ENCODE measurements around the gene ATF6B. TPM values are rescaled to one million over a fixed set of nuclear protein-coding genes. Genes with fewer than 3 reads are reported as not detected.

The ATF6B gene
- total and polyA plus RNA-seq, 2 of the 13 experiments (the other 11 are each of a cell fraction or from before 2014, with no cell fraction given): 18.1 to 44.0 TPM

GRCh38 chr6:32116674-32117073, 11.4 kb downstream of the ATF6B start (continued):
- no peak for TF ChIP-seq PATZ1 (CRISPR knock-in tag; IDR thresholded peaks at IDR 0.05)
- TF ChIP-seq ZNF3 (CRISPR knock-in tag; IDR thresholded peaks at IDR 0.05): no peak
- 0 out of 2 replicates have a peak, but pooled peaks have one; percentile 32 for TF ChIP-seq ZNF501 (CRISPR knock-in tag; IDR thresholded peaks at IDR 0.05)
- no peak for TF ChIP-seq RFXAP (CRISPR knock-in tag; IDR thresholded peaks at IDR 0.05; ENCODE audit: borderline replicate concordance)
- no peak for TF ChIP-seq MAX (IDR thresholded peaks at IDR 0.05)
- no peak for TF ChIP-seq TAF15 (IDR thresholded peaks at IDR 0.05; ENCODE audit: low read depth, low read length, poor library complexity, severe bottlenecking)
- no peak for TF ChIP-seq ZNF34 (CRISPR knock-in tag; IDR thresholded peaks at IDR 0.05; ENCODE audit: borderline replicate concordance)
- TF ChIP-seq, protein P1, sequence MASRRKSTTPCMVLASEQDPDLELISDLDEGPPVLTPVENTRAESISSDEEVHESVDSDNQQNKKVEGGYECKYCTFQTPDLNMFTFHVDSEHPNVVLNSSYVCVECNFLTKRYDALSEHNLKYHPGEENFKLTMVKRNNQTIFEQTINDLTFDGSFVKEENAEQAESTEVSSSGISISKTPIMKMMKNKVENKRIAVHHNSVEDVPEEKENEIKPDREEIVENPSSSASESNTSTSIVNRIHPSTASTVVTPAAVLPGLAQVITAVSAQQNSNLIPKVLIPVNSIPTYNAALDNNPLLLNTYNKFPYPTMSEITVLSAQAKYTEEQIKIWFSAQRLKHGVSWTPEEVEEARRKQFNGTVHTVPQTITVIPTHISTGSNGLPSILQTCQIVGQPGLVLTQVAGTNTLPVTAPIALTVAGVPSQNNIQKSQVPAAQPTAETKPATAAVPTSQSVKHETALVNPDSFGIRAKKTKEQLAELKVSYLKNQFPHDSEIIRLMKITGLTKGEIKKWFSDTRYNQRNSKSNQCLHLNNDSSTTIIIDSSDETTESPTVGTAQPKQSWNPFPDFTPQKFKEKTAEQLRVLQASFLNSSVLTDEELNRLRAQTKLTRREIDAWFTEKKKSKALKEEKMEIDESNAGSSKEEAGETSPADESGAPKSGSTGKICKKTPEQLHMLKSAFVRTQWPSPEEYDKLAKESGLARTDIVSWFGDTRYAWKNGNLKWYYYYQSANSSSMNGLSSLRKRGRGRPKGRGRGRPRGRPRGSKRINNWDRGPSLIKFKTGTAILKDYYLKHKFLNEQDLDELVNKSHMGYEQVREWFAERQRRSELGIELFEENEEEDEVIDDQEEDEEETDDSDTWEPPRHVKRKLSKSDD (CRISPR knock-in tag; IDR thresholded peaks at IDR 0.05; ENCODE audit: low read depth): no peak
- TF ChIP-seq, protein P2, sequence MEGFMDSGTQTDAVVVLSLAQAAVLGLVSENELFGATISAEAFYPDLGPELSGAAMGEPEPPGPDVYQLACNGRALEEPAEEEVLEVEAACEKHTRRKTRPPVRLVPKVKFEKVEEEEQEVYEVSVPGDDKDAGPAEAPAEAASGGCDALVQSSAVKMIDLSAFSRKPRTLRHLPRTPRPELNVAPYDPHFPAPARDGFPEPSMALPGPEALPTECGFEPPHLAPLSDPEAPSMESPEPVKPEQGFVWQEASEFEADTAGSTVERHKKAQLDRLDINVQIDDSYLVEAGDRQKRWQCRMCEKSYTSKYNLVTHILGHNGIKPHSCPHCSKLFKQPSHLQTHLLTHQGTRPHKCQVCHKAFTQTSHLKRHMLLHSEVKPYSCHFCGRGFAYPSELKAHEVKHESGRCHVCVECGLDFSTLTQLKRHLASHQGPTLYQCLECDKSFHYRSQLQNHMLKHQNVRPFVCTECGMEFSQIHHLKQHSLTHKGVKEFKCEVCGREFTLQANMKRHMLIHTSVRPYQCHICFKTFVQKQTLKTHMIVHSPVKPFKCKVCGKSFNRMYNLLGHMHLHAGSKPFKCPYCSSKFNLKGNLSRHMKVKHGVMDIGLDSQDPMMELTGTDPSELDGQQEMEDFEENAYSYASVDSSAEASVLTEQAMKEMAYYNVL (CRISPR knock-in tag; IDR thresholded peaks at IDR 0.05; ENCODE audit: borderline replicate concordance): no peak
- TF ChIP-seq FOXC1 (CRISPR knock-in tag; IDR thresholded peaks at IDR 0.05; ENCODE audit: borderline replicate concordance): no peak
- TF ChIP-seq, protein P3, sequence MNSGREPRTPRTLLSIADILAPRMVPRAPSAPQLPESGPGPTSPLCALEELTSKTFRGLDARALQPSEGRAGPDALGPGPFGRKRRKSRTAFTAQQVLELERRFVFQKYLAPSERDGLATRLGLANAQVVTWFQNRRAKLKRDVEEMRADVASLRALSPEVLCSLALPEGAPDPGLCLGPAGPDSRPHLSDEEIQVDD (CRISPR knock-in tag; IDR thresholded peaks at IDR 0.05; ENCODE audit: borderline replicate concordance): no peak
- TF ChIP-seq, protein P4, sequence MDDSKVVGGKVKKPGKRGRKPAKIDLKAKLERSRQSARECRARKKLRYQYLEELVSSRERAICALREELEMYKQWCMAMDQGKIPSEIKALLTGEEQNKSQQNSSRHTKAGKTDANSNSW (CRISPR knock-in tag; IDR thresholded peaks at IDR 0.05; ENCODE audit: borderline replicate concordance): no peak
- TF ChIP-seq DR1 (CRISPR knock-in tag; IDR thresholded peaks at IDR 0.05): no peak
- TF ChIP-seq SIX4 (CRISPR knock-in tag; IDR thresholded peaks at IDR 0.05): no peak
- TF ChIP-seq ZNF564 (CRISPR knock-in tag; IDR thresholded peaks at IDR 0.05): no peak
- TF ChIP-seq, protein P5, sequence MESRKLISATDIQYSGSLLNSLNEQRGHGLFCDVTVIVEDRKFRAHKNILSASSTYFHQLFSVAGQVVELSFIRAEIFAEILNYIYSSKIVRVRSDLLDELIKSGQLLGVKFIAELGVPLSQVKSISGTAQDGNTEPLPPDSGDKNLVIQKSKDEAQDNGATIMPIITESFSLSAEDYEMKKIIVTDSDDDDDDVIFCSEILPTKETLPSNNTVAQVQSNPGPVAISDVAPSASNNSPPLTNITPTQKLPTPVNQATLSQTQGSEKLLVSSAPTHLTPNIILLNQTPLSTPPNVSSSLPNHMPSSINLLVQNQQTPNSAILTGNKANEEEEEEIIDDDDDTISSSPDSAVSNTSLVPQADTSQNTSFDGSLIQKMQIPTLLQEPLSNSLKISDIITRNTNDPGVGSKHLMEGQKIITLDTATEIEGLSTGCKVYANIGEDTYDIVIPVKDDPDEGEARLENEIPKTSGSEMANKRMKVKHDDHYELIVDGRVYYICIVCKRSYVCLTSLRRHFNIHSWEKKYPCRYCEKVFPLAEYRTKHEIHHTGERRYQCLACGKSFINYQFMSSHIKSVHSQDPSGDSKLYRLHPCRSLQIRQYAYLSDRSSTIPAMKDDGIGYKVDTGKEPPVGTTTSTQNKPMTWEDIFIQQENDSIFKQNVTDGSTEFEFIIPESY (CRISPR knock-in tag; IDR thresholded peaks at IDR 0.05): peak; percentile 16; the same call in 1 of the 2 replicates

Measured in HepG2 (cell line).